ENCODE measurements around the gene TRAF3IP1.

GRCh38 chr2:238362626-238363025, 42.3 kb downstream of the TRAF3IP1 start:
- TF ChIP-seq CTCF (IDR thresholded peaks at IDR 0.05) (no peak), POLR2A (IDR thresholded peaks at IDR 0.05) (no peak), EP300 (IDR thresholded peaks at IDR 0.05) (no peak)
